HepG2 (cell line): Measurements from ENCODE around the gene CA14. TPM values are rescaled to one million over a fixed set of nuclear protein-coding genes. Genes with fewer than 3 reads are reported as not detected.

Source experiments
- GABPB1 ChIP-seq: IDR thresholded peaks from 2 replicates; pipeline ENCODE4 v1.6.1; 2016; ENCODE audit warnings: mild to moderate bottlenecking, missing genetic modification reagents, moderate library complexity, missing compliant biosample characterization
- KLF11 ChIP-seq: IDR thresholded peaks from 2 replicates; pipeline ENCODE4 v1.6.1; 2016; ENCODE audit warnings: missing compliant biosample characterization
- MED1 ChIP-seq: sonication (generic); formaldehyde crosslinking; IDR thresholded peaks from 2 replicates; pipeline ENCODE4 v1.4.0; 2020; ENCODE audit warnings: missing genetic modification reagents
- RFX1 ChIP-seq: fragments of 450-650 bp; IDR thresholded peaks from 2 replicates; pipeline ENCODE4 v1.6.1; 2017
- TBX3 ChIP-seq: fragments of 450-650 bp; IDR thresholded peaks from 2 replicates; pipeline ENCODE4 v1.6.1; 2017; ENCODE audit warnings: antibody characterized with exemption, mild to moderate bottlenecking, inconsistent platforms, borderline replicate concordance
- ZFP82 ChIP-seq: sonication (generic); formaldehyde crosslinking; IDR thresholded peaks from 2 replicates; pipeline ENCODE4 v1.5.1; 2020; ENCODE audit warnings: mild to moderate bottlenecking, missing genetic modification reagents, borderline replicate concordance
- ZNF256 ChIP-seq: sonication (generic); formaldehyde crosslinking; conservative IDR thresholded peaks from 2 replicates; pipeline ENCODE4 v1.4.0; 2020; ENCODE audit warnings: missing genetic modification reagents
- ZNF776 ChIP-seq: sonication (generic); formaldehyde crosslinking; IDR thresholded peaks from 2 replicates; pipeline ENCODE4 v1.4.0; 2020; ENCODE audit warnings: mild to moderate bottlenecking, missing genetic modification reagents
- polyA plus RNA-seq, 8 experiments: library from polyadenylated mRNA; depleted of rRNA in 3 of 8; stranded (reverse) in 7 of 8; unstranded in 1 of 8; fragments of >200 nt; fragmentation: Illumina TruSeq in 4 of 8; extraction: Trizol in 4 of 8; gene quantifications; 2 replicates each; pipeline versions ENCODE4 v1.2.1 to v1.2.3, GENCODE V29; 2011 to 2016; ENCODE audit warnings: low read depth in 4 of 8, missing spikeins in 1 of 8, mixed read lengths in 1 of 8; ENCODE audit not compliant: insufficient read depth in 1 of 8
- total RNA-seq, 5 experiments: library from RNA; depleted of rRNA; stranded (reverse); fragments of >200 nt; fragmentation: Illumina TruSeq; extraction: Trizol; gene quantifications; 2 replicates each; pipeline ENCODE4 v1.2.3, GENCODE V29; 2016; ENCODE audit warnings: low read depth in 1 of 5
- TF ChIP-seq, protein P1 (sequence below): sonication (generic); formaldehyde crosslinking; IDR thresholded peaks from 2 replicates; pipeline ENCODE4 v1.5.1; 2020; ENCODE audit warnings: mild to moderate bottlenecking, missing genetic modification reagents, borderline replicate concordance
- TF ChIP-seq, protein P2 (sequence below): sonication (generic); formaldehyde crosslinking; IDR thresholded peaks from 2 replicates; pipeline ENCODE4 v1.4.0; 2020; ENCODE audit warnings: mild to moderate bottlenecking, missing genetic modification reagents
- TF ChIP-seq, protein P3 (sequence below): sonication (generic); formaldehyde crosslinking; IDR thresholded peaks from 2 replicates; pipeline ENCODE4 v1.4.0; 2020; ENCODE audit warnings: missing genetic modification reagents

The CA14 gene
- total and polyA plus RNA-seq, 2 of the 13 experiments (the other 11 are each of a cell fraction or from before 2014, with no cell fraction given), result 2.4 to 8.5 TPM

DNA sequence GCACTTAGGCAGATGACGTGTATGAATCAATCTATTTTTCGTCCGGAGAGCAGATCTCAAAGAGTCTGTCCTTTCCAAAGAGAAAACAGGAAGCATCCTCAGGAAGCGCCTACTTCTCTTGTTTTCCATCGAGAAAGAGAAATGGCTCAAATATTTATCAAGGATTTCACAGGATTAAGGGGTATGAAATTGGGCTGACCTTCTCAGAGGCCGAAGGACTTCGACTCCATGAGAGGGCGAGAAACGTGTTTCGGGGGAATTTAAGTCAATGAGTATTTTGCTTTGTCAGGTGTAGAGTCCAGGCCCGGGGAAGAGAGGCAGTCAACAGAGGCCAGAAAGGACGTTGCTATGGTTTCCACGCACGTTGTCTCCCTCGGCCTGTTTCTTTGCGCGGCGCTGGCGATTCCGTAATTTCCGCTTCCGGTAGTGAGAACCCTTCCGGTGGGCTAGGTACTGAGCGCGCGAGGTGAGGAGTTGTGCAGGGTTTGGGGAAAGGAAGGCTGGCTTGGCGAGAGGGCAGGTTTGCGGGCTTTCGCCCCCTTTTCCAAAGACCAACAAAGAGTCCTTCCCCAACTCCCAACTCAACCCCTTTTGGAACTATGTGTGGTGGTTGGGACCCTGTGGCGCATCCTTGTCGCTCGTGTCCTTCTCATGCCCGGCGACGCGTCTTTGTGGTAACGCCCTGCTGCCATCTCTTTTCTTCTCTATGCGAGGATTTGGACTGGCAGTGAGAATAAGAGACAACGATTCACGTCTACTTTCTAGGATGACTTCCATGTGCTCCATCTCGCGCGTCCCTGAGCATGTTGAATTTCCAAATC is 36.1 kb downstream of the CA14 start, which contains the start of gene MRPS21 (continued):
- TF ChIP-seq, protein P1, sequence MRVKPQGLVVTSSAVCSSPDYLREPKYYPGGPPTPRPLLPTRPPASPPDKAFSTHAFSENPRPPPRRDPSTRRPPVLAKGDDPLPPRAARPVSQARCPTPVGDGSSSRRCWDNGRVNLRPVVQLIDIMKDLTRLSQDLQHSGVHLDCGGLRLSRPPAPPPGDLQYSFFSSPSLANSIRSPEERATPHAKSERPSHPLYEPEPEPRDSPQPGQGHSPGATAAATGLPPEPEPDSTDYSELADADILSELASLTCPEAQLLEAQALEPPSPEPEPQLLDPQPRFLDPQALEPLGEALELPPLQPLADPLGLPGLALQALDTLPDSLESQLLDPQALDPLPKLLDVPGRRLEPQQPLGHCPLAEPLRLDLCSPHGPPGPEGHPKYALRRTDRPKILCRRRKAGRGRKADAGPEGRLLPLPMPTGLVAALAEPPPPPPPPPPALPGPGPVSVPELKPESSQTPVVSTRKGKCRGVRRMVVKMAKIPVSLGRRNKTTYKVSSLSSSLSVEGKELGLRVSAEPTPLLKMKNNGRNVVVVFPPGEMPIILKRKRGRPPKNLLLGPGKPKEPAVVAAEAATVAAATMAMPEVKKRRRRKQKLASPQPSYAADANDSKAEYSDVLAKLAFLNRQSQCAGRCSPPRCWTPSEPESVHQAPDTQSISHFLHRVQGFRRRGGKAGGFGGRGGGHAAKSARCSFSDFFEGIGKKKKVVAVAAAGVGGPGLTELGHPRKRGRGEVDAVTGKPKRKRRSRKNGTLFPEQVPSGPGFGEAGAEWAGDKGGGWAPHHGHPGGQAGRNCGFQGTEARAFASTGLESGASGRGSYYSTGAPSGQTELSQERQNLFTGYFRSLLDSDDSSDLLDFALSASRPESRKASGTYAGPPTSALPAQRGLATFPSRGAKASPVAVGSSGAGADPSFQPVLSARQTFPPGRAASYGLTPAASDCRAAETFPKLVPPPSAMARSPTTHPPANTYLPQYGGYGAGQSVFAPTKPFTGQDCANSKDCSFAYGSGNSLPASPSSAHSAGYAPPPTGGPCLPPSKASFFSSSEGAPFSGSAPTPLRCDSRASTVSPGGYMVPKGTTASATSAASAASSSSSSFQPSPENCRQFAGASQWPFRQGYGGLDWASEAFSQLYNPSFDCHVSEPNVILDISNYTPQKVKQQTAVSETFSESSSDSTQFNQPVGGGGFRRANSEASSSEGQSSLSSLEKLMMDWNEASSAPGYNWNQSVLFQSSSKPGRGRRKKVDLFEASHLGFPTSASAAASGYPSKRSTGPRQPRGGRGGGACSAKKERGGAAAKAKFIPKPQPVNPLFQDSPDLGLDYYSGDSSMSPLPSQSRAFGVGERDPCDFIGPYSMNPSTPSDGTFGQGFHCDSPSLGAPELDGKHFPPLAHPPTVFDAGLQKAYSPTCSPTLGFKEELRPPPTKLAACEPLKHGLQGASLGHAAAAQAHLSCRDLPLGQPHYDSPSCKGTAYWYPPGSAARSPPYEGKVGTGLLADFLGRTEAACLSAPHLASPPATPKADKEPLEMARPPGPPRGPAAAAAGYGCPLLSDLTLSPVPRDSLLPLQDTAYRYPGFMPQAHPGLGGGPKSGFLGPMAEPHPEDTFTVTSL (CRISPR knock-in tag), result peak; percentile 76; the same call in 1 of the 2 replicates
- TF ChIP-seq MED1 (CRISPR knock-in tag), result peak; percentile 15; the same call in 1 of the 2 replicates
- TF ChIP-seq RFX1, result peak; percentile 89
- TF ChIP-seq GABPB1 (CRISPR knock-in tag), result peak; percentile 98
- no peak; the same call in 1 of the 2 replicates for TF ChIP-seq KLF11 (CRISPR knock-in tag)
- TF ChIP-seq, protein P2, sequence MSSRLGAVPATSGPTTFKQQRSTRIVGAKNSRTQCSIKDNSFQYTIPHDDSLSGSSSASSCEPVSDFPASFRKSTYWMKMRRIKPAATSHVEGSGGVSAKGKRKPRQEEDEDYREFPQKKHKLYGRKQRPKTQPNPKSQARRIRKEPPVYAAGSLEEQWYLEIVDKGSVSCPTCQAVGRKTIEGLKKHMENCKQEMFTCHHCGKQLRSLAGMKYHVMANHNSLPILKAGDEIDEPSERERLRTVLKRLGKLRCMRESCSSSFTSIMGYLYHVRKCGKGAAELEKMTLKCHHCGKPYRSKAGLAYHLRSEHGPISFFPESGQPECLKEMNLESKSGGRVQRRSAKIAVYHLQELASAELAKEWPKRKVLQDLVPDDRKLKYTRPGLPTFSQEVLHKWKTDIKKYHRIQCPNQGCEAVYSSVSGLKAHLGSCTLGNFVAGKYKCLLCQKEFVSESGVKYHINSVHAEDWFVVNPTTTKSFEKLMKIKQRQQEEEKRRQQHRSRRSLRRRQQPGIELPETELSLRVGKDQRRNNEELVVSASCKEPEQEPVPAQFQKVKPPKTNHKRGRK (CRISPR knock-in tag), result no peak
- TF ChIP-seq, protein P3, sequence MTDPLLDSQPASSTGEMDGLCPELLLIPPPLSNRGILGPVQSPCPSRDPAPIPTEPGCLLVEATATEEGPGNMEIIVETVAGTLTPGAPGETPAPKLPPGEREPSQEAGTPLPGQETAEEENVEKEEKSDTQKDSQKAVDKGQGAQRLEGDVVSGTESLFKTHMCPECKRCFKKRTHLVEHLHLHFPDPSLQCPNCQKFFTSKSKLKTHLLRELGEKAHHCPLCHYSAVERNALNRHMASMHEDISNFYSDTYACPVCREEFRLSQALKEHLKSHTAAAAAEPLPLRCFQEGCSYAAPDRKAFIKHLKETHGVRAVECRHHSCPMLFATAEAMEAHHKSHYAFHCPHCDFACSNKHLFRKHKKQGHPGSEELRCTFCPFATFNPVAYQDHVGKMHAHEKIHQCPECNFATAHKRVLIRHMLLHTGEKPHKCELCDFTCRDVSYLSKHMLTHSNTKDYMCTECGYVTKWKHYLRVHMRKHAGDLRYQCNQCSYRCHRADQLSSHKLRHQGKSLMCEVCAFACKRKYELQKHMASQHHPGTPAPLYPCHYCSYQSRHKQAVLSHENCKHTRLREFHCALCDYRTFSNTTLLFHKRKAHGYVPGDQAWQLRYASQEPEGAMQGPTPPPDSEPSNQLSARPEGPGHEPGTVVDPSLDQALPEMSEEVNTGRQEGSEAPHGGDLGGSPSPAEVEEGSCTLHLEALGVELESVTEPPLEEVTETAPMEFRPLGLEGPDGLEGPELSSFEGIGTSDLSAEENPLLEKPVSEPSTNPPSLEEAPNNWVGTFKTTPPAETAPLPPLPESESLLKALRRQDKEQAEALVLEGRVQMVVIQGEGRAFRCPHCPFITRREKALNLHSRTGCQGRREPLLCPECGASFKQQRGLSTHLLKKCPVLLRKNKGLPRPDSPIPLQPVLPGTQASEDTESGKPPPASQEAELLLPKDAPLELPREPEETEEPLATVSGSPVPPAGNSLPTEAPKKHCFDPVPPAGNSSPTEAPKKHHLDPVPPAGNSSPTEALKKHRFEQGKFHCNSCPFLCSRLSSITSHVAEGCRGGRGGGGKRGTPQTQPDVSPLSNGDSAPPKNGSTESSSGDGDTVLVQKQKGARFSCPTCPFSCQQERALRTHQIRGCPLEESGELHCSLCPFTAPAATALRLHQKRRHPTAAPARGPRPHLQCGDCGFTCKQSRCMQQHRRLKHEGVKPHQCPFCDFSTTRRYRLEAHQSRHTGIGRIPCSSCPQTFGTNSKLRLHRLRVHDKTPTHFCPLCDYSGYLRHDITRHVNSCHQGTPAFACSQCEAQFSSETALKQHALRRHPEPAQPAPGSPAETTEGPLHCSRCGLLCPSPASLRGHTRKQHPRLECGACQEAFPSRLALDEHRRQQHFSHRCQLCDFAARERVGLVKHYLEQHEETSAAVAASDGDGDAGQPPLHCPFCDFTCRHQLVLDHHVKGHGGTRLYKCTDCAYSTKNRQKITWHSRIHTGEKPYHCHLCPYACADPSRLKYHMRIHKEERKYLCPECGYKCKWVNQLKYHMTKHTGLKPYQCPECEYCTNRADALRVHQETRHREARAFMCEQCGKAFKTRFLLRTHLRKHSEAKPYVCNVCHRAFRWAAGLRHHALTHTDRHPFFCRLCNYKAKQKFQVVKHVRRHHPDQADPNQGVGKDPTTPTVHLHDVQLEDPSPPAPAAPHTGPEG, result no peak; the same call in none of the 2 replicates
- TF ChIP-seq TBX3, result no peak
- no peak for TF ChIP-seq ZNF776 (CRISPR knock-in tag)
- TF ChIP-seq ZNF256, result 0 out of 2 replicates have a peak, but pooled peaks have one; percentile 49
- TF ChIP-seq ZFP82 (CRISPR knock-in tag), result 0 out of 2 replicates have a peak, but pooled peaks have one; percentile 27
